ENCODE results near the gene ZSWIM5.
"Not testable (repeated sequence)": the region's sequence is repeated elsewhere in the genome, so short reads cannot be mapped to it uniquely, and the experiment has no call there.

DNA sequence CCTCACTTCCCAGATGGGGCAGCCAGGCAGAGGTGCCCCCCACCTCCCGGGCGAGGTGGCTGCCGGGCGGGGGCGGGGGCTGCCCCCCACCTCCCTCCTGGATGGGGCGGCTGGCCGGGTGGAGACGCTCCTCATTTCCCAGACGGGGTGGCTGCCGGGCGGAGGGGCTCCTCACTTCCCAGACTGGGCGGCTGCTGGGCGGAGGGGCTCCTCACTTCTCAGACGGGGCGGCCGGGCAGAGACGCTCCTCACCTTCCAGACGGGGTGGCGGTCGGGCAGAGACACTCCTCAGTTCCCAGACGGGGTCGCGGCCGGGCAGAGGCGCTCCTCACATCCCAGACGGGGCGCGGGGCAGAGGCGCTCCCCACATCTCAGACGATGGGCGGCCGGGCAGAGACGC is 91.2 kb downstream of the ZSWIM5 start:
- not testable (repeated sequence) for TF ChIP-seq POLR2AphosphoS5 (IDR thresholded peaks at IDR 0.05; ENCODE audit: borderline replicate concordance, low read depth, low read length); EZH2 (IDR thresholded peaks at IDR 0.05); FOXP2 (optimal IDR thresholded peaks at IDR 0.05; ENCODE audit: control extremely low read depth, extremely low read length, insufficient read depth)
